ENCODE results near the gene ZDHHC8. TPM values are rescaled to one million over a fixed set of nuclear protein-coding genes. Genes with fewer than 3 reads are reported as not detected.
A peak's percentile ranks its signal among the peaks of the same experiment; 100 is the strongest.

The ZDHHC8 gene
- total RNA-seq, 1 experiment from 2014 or later, result 51.7 TPM

DNA sequence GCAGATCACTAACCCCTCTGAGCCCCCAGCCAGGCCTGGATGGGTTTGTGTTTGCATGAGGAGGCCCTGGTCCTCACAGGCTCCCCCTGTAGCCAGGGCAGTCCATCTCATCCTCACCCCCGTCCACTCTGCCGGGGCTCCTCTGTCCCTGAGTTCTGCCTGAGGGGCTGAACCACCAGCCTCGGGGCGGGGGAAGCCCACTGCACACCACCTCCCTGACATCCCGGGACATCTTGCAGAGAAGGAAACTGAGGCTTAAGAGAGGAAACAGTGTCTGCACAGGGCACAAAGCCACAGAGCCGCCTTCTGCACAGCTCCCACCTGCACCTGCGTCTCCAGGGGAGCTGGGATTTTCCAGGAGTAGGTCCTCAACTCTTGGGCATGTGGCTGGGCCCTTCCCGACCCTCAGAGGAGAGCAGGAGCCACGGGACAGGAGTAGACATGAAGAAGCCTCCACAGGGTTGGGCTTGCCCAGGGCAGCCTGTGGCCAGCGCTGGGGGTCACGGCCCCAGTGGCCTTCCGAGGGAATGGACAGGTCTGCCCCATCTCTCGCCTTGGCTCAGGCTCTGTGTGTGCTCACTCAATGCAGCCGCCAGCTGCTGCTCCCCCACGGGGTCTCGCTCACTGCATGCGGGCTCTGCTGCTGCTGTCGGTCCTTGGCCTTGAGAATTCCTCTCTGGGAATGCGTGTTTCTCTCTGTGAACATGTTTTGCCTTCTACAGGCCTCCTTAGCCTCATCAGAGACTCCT is 64.7 kb downstream of the ZDHHC8 start:
- DNase-seq, result no peak
- H3K4me1 Mint-ChIP-seq, result 0 out of 4 replicates have a peak, but pooled peaks cover 0 to 5% of the 10 kb centered on the region in 2 experiments
- no CpG with 5 or more reads among the region's 19 CpGs for WGBS (ENCODE audit: extremely low coverage, insufficient read length, low lambda C conversion rate)

More for the DNA sequence above, 64.7 kb downstream of the ZDHHC8 start:
- Histone ChIP-seq H2BK120ac (ENCODE audit: low read depth, low read length, poor library complexity, severe bottlenecking) (no peak overlapping the region), H3K27me3 (ENCODE audit: insufficient read depth, low read length) (no peaks in the 10 kb centered on the region), H3K79me2 (ENCODE audit: insufficient read depth, low read length) (no peaks in the 10 kb centered on the region), H3K4me1 (ENCODE audit: insufficient read depth, low read length) (no peaks in the 10 kb centered on the region), H4K20me1 (ENCODE audit: control insufficient read depth, insufficient read depth, insufficient read length) (no peaks in the 10 kb centered on the region), H3K4ac (ENCODE audit: low read depth, low read length) (no peak overlapping the region), H2BK15ac (ENCODE audit: low read depth, low read length) (no peak overlapping the region), H2BK12ac (ENCODE audit: insufficient read length, low read depth, low read length) (no peak overlapping the region), H3T11ph (ENCODE audit: low read length) (no peak overlapping the region), H3K23me2 (ENCODE audit: insufficient read length, low read depth, low read length, poor library complexity, severe bottlenecking) (no peaks in the 10 kb centered on the region), H3K14ac (ENCODE audit: insufficient read depth, low read length) (no peak overlapping the region), H2BK5ac (ENCODE audit: insufficient read length, low read length) (no peak overlapping the region), H3K18ac (ENCODE audit: insufficient read length, low read depth, low read length) (no peak overlapping the region), H2BK20ac (ENCODE audit: low read depth, low read length, poor library complexity, severe bottlenecking) (no peak overlapping the region), H4K91ac (ENCODE audit: insufficient read length, low read depth, low read length) (no peak overlapping the region), H3K23ac (ENCODE audit: insufficient read length, low read depth, low read length) (no peak overlapping the region), H3K9me3 (ENCODE audit: control insufficient read depth, low read depth, low read length) (no peaks in the 10 kb centered on the region), H4K5ac (ENCODE audit: insufficient read length, low read depth, low read length) (no peak overlapping the region), H3K27ac (ENCODE audit: insufficient read length, low read depth, low read length) (no peak overlapping the region), H2AFZ (ENCODE audit: low read length) (no peak overlapping the region), H3K9ac (ENCODE audit: extremely low read depth, insufficient read length, low read length) (no peak overlapping the region), H3K4me2 (ENCODE audit: insufficient read depth, insufficient read length, low read length) (no peak overlapping the region), H4K8ac (replicated peaks; ENCODE audit: insufficient read length, low read depth, low read length) (no peak overlapping the region), H2AK5ac (ENCODE audit: insufficient read length, low read length) (no peak overlapping the region), H3K79me1 (ENCODE audit: insufficient read depth, low read depth, low read length, poor library complexity, severe bottlenecking) (no peaks in the 10 kb centered on the region), H3K56ac (ENCODE audit: insufficient read length, low read depth, low read length) (no peak overlapping the region)
- Mint-ChIP-seq H3K9me3 (no peaks in the 10 kb centered on the region), H3K27me3 (ENCODE audit: low read depth) (peaks cover 2% of the 10 kb centered on the region), H3K27ac (peak overlapping the region in 2 of 3 experiments; percentile 25 to 77; a peak in 2 of 7 replicates), H3K4me3 (no peak overlapping the region), H3K36me3 (ENCODE audit: insufficient read depth in 1 of 3, low read depth in 3 of 3) (no peaks in the 10 kb centered on the region)
- no peak for TF ChIP-seq CTCF (conservative IDR thresholded peaks at IDR 0.05)

Small RNAs within 50 kb of the gene (microRNA-seq; reads per million reads assigned to microRNA genes)
- not detected for gene MIR6816 (ENCODE audit: borderline microRNAs expressed)

Other genes starting within 250 kb of the ZDHHC8 start
- gene COMT, start 190.0 kb upstream of the ZDHHC8 start, total RNA-seq (2021), result 42.2 and 43.3 TPM in 2 replicates
- gene TXNRD2, start 190.0 kb upstream of the ZDHHC8 start, total RNA-seq (2021), result 22.9 and 25.5 TPM in 2 replicates
- gene ARVCF, start 115.0 kb upstream of the ZDHHC8 start, total RNA-seq (2021), result 40.7 and 41.1 TPM in 2 replicates
- gene TANGO2, start 110.7 kb upstream of the ZDHHC8 start, total RNA-seq (2021), result 14.6 and 22.9 TPM in 2 replicates
- 71.2 and 74.5 TPM in 2 replicates for gene DGCR8, start 51.6 kb upstream of the ZDHHC8 start, total RNA-seq (2021)
- gene RANBP1, start 15.7 kb upstream of the ZDHHC8 start, total RNA-seq (2021), result 522 and 531 TPM in 2 replicates
- gene TRMT2A, start 14.6 kb upstream of the ZDHHC8 start, total RNA-seq (2021), result 58.2 and 65.0 TPM in 2 replicates
- not detected in 2 replicates for gene CCDC188, start 19.3 kb downstream of the ZDHHC8 start, total RNA-seq (2021)
- gene RTN4R, start 136.5 kb downstream of the ZDHHC8 start, total RNA-seq (2021), result 18.3 and 19.0 TPM in 2 replicates
- 38.6 and 40.4 TPM in 2 replicates for gene DGCR6L, start 188.3 kb downstream of the ZDHHC8 start, total RNA-seq (2021)